Thyroid gland (tissue), 4 donors: ENCODE data around the gene EFNB2. TPM values are rescaled to one million over a fixed set of nuclear protein-coding genes. Genes with fewer than 3 reads are reported as not detected.

Source experiments
- DNase-seq, 2 donors: peaks; one replicate each; pipeline ENCODE4 v3.0.0-alpha.2; 2019
- H3K27ac ChIP-seq, 3 donors: fragments of 200-600 bp; sonication (generic); 1 replicate in 2 of 3; 2 replicates in 1 of 3; pipeline ENCODE4 v1.5.1; 2016 to 2019; ENCODE audit warnings: mild to moderate bottlenecking in 1 of 3, moderate library complexity in 1 of 3
- H3K27me3 ChIP-seq: fragments of 200-600 bp; sonication (generic); one replicate; pipeline ENCODE4 v1.5.1; 2019
- H3K36me3 ChIP-seq, 2 donors: fragments of 200-600 bp; sonication (generic); one replicate each; pipeline ENCODE4 v1.5.1; 2016 to 2019
- H3K4me1 ChIP-seq, 2 donors: fragments of 200-600 bp; sonication (generic); one replicate each; pipeline ENCODE4 v1.5.1; 2017 to 2019
- H3K4me3 ChIP-seq, 3 donors: fragments of 200-600 bp; sonication (generic); replicated peaks in 1 of 3; 1 replicate in 2 of 3; 2 replicates in 1 of 3; pipeline ENCODE4 v1.5.1; 2016; ENCODE audit warnings: mild to moderate bottlenecking in 1 of 3
- H3K9me3 ChIP-seq: fragments of 200-600 bp; sonication (generic); one replicate; pipeline ENCODE4 v1.5.1; 2017
- CTCF ChIP-seq, 6 experiments: fragments of 200-600 bp in 3 of 6; fragments of 450-650 bp in 3 of 6; sonication (generic) in 3 of 6; IDR thresholded peaks; one replicate each; pipeline ENCODE4 v1.5.1; 2016 to 2019; ENCODE audit warnings: antibody characterized with exemption in 6 of 6, mild to moderate bottlenecking in 2 of 6, inconsistent platforms in 1 of 6, moderate library complexity in 1 of 6
- POLR2A ChIP-seq, 2 donors: fragments of 450-650 bp; IDR thresholded peaks; one replicate each; pipeline ENCODE4 v1.6.1; 2017; ENCODE audit warnings: antibody characterized with exemption in 2 of 2, mild to moderate bottlenecking in 2 of 2, moderate library complexity in 1 of 2
- WGBS, 2 donors: methylation state at CpG; one replicate each; pipeline ENCODE4 v1.1.5; 2017; 5-methylcytosine and 5-hydroxymethylcytosine counted together
- intact Hi-C: fragments of 100-400 bp; cut with DNase I; formaldehyde crosslinking; loops from one replicate; pipeline ENCODE4 v1.15.1; 2023
- total RNA-seq, 4 donors: library from RNA; depleted of rRNA; stranded (reverse); fragments of >200 nt; gene quantifications; one replicate each; pipeline ENCODE4 v1.2.3, GENCODE V29; 2016

Gene EFNB2
- total RNA-seq, 4 donors from 2014 or later, result 10.8 to 22.5 (median 17.0) TPM

GRCh38 chr13:106532111-106532929, 3.1 kb downstream of the EFNB2 start:
- intact Hi-C loops, result loop anchor here (10.0 kb wide), 1 partner anchor 448 kb away; no protein-coding TSS in a partner anchor
- no peaks in the 10 kb centered on the region for H3K27me3 ChIP-seq
- H3K27ac ChIP-seq, result peak overlapping the region in 2 of 3 donors; percentile 44 to 52
- 42 to 61% methylated on average over 18 of the region's 18 CpGs for WGBS, 2 donors
- H3K9me3 ChIP-seq, result no peaks in the 10 kb centered on the region
- H3K36me3 ChIP-seq, result no peaks in the 10 kb centered on the region
- H3K4me1 ChIP-seq, result peaks cover 0 to 6% of the 10 kb centered on the region in 2 donors
- DNase-seq, result peak; percentile 6 to 10
- no peak for TF ChIP-seq POLR2A (IDR thresholded peaks at IDR 0.05)
- H3K4me3 ChIP-seq, result peak overlapping the region in 1 of 3 donors; percentile 11

- no peak for TF ChIP-seq CTCF (IDR thresholded peaks at IDR 0.05)
- TF ChIP-seq POLR2A (IDR thresholded peaks at IDR 0.05), result no peak
- Histone ChIP-seq H3K36me3 (no peaks in the 10 kb centered on the region), H3K27me3 (no peaks in the 10 kb centered on the region), H3K9me3 (no peaks in the 10 kb centered on the region), H3K4me3 (no peak overlapping the region), H3K27ac (peak overlapping the region in 1 of 3 donors; percentile 52), H3K4me1 (peaks cover 0 to 11% of the 10 kb centered on the region in 2 donors)
- DNase-seq, result no peak
- 81% methylated on average over 8 of the region's 8 CpGs for WGBS, 2 donors
- intact Hi-C loops, result loop anchor here (10.0 kb wide), 1 partner anchor 446 kb away; no protein-coding TSS in a partner anchor
Observed at GRCh38 chr13:106530980-106531481, 4.4 kb downstream of the EFNB2 start.

- H3K9me3 ChIP-seq, result no peaks in the 10 kb centered on the region
- H3K27me3 ChIP-seq, result no peaks in the 10 kb centered on the region
- intact Hi-C loops, result loop anchor here (10.0 kb wide), 1 partner anchor 446 kb away; no protein-coding TSS in a partner anchor
- H3K27ac ChIP-seq, result peak overlapping the region in 1 of 3 donors; percentile 52
- H3K36me3 ChIP-seq, result no peaks in the 10 kb centered on the region
- no peak overlapping the region for H3K4me3 ChIP-seq
- no peak for TF ChIP-seq CTCF (IDR thresholded peaks at IDR 0.05)
- peak in 1 of 2 donors; percentile 22 for TF ChIP-seq POLR2A (IDR thresholded peaks at IDR 0.05)
- H3K4me1 ChIP-seq, result peaks cover 0 to 11% of the 10 kb centered on the region in 2 donors
- 79 to 85% methylated on average over 11 of the region's 11 CpGs for WGBS, 2 donors
- DNase-seq, result no peak
Observed at GRCh38 chr13:106530171-106530851, 5.2 kb downstream of the EFNB2 start.

GRCh38 chr13:106529415-106530170, 5.9 kb downstream of the EFNB2 start:
- DNase-seq, result no peak
- Histone ChIP-seq H3K27me3 (no peaks in the 10 kb centered on the region), H3K4me3 (no peak overlapping the region), H3K9me3 (no peaks in the 10 kb centered on the region), H3K27ac (no peak overlapping the region), H3K36me3 (no peaks in the 10 kb centered on the region), H3K4me1 (peaks cover 0 to 11% of the 10 kb centered on the region in 2 donors)
- TF ChIP-seq CTCF (IDR thresholded peaks at IDR 0.05) (no peak), POLR2A (IDR thresholded peaks at IDR 0.05) (no peak)
- WGBS, 2 donors, result 81 to 92% methylated on average over 8 of the region's 8 CpGs
- intact Hi-C loops, result loop anchor here (10.0 kb wide), 1 partner anchor 445 kb away; no protein-coding TSS in a partner anchor
